ENCODE measurements around the gene PRKAR1B.

DNA sequence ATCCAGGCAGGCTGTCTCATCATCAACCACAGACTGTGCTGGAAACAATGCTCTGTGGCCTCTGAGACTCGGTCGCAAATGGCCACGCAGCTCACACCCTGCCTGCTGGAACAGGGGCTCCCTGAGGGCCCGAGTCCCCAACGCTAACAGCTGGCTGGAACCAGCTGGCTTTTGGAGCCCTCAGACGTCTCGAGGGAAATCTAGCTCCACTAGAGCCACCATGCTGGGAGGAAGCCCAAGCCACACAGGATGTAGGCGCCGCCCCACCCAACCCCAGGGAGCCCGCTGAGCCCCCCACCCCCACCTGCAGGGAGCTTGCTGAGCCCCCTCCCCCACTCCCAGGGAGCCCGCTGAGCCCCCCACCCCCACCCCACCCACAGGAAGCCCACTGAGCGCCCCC, 186.1 kb downstream of the PRKAR1B start:
- TF ChIP-seq GATA3 (IDR thresholded peaks at IDR 0.05; ENCODE audit: low read depth, low read length) (no peak), GATA2 (IDR thresholded peaks at IDR 0.05; ENCODE audit: low read depth, low read length) (no peak)

Measured in SH-SY5Y (cell line).